B cell (primary cell): ENCODE data around the gene ELOVL1. TPM values are rescaled to one million over a fixed set of nuclear protein-coding genes. Genes with fewer than 3 reads are reported as not detected.

ENCODE experiments used
- ATAC-seq: fragments of 200-7000 bp; cut with Tn5 transposase; one replicate; pipeline ENCODE4 v1.10.0; 2021; ENCODE audit warnings: low read depth, mild to moderate bottlenecking, moderate number of reproducible peaks, moderate library complexity
- CTCF ChIA-PET: fragments of 350-600 bp; sonication (Branson Sonifier 250); formaldehyde crosslinking; loops from one replicate; lab custom pipeline; 2021; ENCODE audit warnings: antibody characterized with exemption, inconsistent platforms; lab: Charles Lee
- POLR2A ChIA-PET: fragments of 350-600 bp; sonication (Branson Sonifier 250); formaldehyde crosslinking; loops from one replicate; lab custom pipeline; 2021; ENCODE audit warnings: antibody characterized with exemption; lab: Charles Lee
- DNase-seq: peaks from one replicate; pipeline ENCODE4 v3.0.0; 2013
- H2AFZ ChIP-seq: 2 replicates; pipeline ENCODE4 v1.6.1; 2012; ENCODE audit warnings: mild to moderate bottlenecking, low read depth, low read length; ENCODE audit not compliant: insufficient read depth, poor library complexity, severe bottlenecking
- H3K27ac ChIP-seq, 2 donors: 1 replicate in 1 of 2; 2 replicates in 1 of 2; pipeline ENCODE4 v1.5.1; 2012 to 2013; ENCODE audit warnings: low read length in 2 of 2, mild to moderate bottlenecking in 2 of 2, moderate library complexity in 1 of 2
- H3K27me3 ChIP-seq, 4 experiments: fragments of 200-600 bp in 1 of 4; sonication (generic) in 1 of 4; replicated peaks in 1 of 4; 1 replicate in 2 of 4; 2 replicates in 2 of 4; pipeline versions ENCODE4 v1.6.1 to v1.7.0; 2013 to 2016; ENCODE audit warnings: low read length in 3 of 4, mild to moderate bottlenecking in 2 of 4, mixed read lengths in 1 of 4, moderate library complexity in 1 of 4; ENCODE audit not compliant: insufficient read depth in 4 of 4, control insufficient read depth in 3 of 4; ENCODE audit errors: control extremely low read depth in 1 of 4
- H3K36me3 ChIP-seq, 2 experiments: replicated peaks in 1 of 2; 1 replicate in 1 of 2; 2 replicates in 1 of 2; pipeline versions ENCODE4 v1.6.1 to v1.7.1; 2013; ENCODE audit warnings: low read length in 1 of 2; ENCODE audit not compliant: insufficient read depth in 2 of 2, control insufficient read depth in 1 of 2; ENCODE audit errors: control extremely low read depth in 1 of 2, extremely low read depth in 1 of 2
- H3K4me1 ChIP-seq, 2 donors: fragments of 200-600 bp in 1 of 2; sonication (generic) in 1 of 2; 1 replicate in 1 of 2; 2 replicates in 1 of 2; pipeline versions ENCODE4 v1.5.1 to v1.6.1; 2013 to 2017; ENCODE audit warnings: low read length in 2 of 2; ENCODE audit not compliant: control insufficient read depth in 2 of 2, insufficient read depth in 2 of 2
- H3K4me2 ChIP-seq: replicated peaks from 2 replicates; pipeline ENCODE3; 2012; ENCODE audit warnings: mild to moderate bottlenecking, low read depth, low read length; ENCODE audit not compliant: poor library complexity, severe bottlenecking
- H3K4me3 ChIP-seq, 5 experiments: fragments of 200-600 bp in 1 of 5; sonication (generic) in 1 of 5; 1 replicate in 3 of 5; 2 replicates in 2 of 5; pipeline versions ENCODE4 v1.5.1 to v1.7.0; 2011 to 2016; ENCODE audit warnings: low read length in 4 of 5, mild to moderate bottlenecking in 4 of 5, low read depth in 2 of 5, control low read depth in 1 of 5, moderate library complexity in 1 of 5; ENCODE audit not compliant: insufficient read depth in 1 of 5; ENCODE audit errors: control extremely low read depth in 1 of 5, extremely low read depth in 1 of 5
- H3K79me2 ChIP-seq: fragments of 200-600 bp; sonication (generic); one replicate; pipeline ENCODE4 v1.6.0; 2016; ENCODE audit warnings: low read length; ENCODE audit not compliant: control insufficient read depth, insufficient read depth
- H3K9ac ChIP-seq: fragments of 200-600 bp; sonication (generic); 2 replicates; pipeline ENCODE4 v1.6.1; 2017; ENCODE audit warnings: mild to moderate bottlenecking, low read length, moderate library complexity
- H3K9me3 ChIP-seq, 3 donors: one replicate each; pipeline versions ENCODE4 v1.6.1 to v1.7.1; 2013; ENCODE audit warnings: low read length in 2 of 3; ENCODE audit not compliant: control insufficient read depth in 2 of 3, insufficient read depth in 1 of 3; ENCODE audit errors: control extremely low read depth in 1 of 3
- H4K20me1 ChIP-seq: 2 replicates; pipeline ENCODE4 v1.6.0; 2012; ENCODE audit warnings: mild to moderate bottlenecking, low read length; ENCODE audit not compliant: insufficient read depth, control insufficient read depth, poor library complexity, severe bottlenecking
- H3K27ac Mint-ChIP-seq: one replicate; pipeline ENCODE4 v1.8.0; 2021; ENCODE audit warnings: mixed read lengths
- H3K27me3 Mint-ChIP-seq: one replicate; pipeline ENCODE4 v1.8.0; 2021; ENCODE audit warnings: mixed read lengths
- H3K4me1 Mint-ChIP-seq: one replicate; pipeline ENCODE4 v1.8.0; 2021; ENCODE audit warnings: mixed read lengths
- H3K4me3 Mint-ChIP-seq: one replicate; pipeline ENCODE4 v1.8.0; 2021; ENCODE audit warnings: mixed read lengths
- H3K9me3 Mint-ChIP-seq: one replicate; pipeline ENCODE4 v1.8.0; 2022; ENCODE audit warnings: mixed read lengths; ENCODE audit not compliant: insufficient read depth
- EZH2 ChIP-seq: IDR thresholded peaks from 2 replicates; pipeline ENCODE4 v1.6.1; 2012; ENCODE audit warnings: borderline replicate concordance, low read depth, mild to moderate bottlenecking, moderate library complexity, low read length; ENCODE audit not compliant: insufficient read depth, poor library complexity, severe bottlenecking
- WGBS: methylation state at CpG from one replicate; pipeline ENCODE4 v1.1.5; 2013; ENCODE audit warnings: missing lambda C conversion rate; ENCODE audit not compliant: insufficient coverage; 5-methylcytosine and 5-hydroxymethylcytosine counted together
- intact Hi-C: fragments of 100-400 bp; cut with micrococcal nuclease; formaldehyde crosslinking; loops from one replicate; pipeline ENCODE4 v1.10.0; 2022
- polyA plus RNA-seq: library from polyadenylated mRNA; depleted of rRNA; stranded (reverse); fragments of >200 nt; gene quantifications from 2 replicates; pipeline ENCODE4 v1.2.3, GENCODE V29; 2012
- total RNA-seq, 2 donors: library from RNA; stranded (reverse); fragments of 120-200 nt in 1 of 2; gene quantifications; 1 replicate in 1 of 2; 2 replicates in 1 of 2; pipeline versions ENCODE4 v1.2.3 to v1.2.4, GENCODE V29; 2013 to 2022
- TF ChIP-seq, protein P1 (sequence below): fragments of 200-600 bp; IDR thresholded peaks from one replicate; pipeline ENCODE4 v1.8.0; 2022; ENCODE audit warnings: antibody characterized with exemption, mild to moderate bottlenecking

ELOVL1 gene
- total and polyA plus RNA-seq, 2 donors (not counting 1 experiment from before 2014, with no cell fraction given): 65.4 to 78.8 TPM

DNA sequence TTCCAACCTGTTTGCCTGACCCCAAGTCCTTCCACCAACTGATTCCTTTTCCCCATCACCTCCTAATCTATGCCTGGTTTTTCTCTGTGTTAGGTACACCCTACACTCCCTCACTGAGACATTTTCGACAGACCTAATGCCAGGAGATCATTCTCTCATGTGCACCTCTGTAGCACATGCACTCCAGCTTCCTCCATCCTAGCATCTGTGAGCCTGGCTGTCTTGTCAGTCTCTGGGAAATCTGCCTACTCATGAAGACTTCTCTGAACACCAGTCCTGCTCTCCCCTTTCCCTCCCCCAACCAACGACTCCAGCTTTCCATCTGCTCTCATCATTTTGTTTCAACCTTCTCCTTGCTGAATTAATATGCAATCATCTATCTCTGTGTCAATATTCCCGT lies 20.8 kb upstream of the ELOVL1 start:
- TF ChIP-seq, protein P1, sequence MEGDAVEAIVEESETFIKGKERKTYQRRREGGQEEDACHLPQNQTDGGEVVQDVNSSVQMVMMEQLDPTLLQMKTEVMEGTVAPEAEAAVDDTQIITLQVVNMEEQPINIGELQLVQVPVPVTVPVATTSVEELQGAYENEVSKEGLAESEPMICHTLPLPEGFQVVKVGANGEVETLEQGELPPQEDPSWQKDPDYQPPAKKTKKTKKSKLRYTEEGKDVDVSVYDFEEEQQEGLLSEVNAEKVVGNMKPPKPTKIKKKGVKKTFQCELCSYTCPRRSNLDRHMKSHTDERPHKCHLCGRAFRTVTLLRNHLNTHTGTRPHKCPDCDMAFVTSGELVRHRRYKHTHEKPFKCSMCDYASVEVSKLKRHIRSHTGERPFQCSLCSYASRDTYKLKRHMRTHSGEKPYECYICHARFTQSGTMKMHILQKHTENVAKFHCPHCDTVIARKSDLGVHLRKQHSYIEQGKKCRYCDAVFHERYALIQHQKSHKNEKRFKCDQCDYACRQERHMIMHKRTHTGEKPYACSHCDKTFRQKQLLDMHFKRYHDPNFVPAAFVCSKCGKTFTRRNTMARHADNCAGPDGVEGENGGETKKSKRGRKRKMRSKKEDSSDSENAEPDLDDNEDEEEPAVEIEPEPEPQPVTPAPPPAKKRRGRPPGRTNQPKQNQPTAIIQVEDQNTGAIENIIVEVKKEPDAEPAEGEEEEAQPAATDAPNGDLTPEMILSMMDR: no peak
- TF ChIP-seq EZH2: no peak
- H4K20me1 ChIP-seq: peaks cover 12% of the 10 kb centered on the region
- no peaks in the 10 kb centered on the region for H3K9me3 Mint-ChIP-seq
- peak overlapping the region; percentile 42 for H3K27ac Mint-ChIP-seq
- H3K4me3 ChIP-seq: peak overlapping the region in 3 of 5 experiments; percentile 91 to 96 (median 92)
- no peaks in the 10 kb centered on the region for H3K27me3 Mint-ChIP-seq
- no peak for DNase-seq
- peaks cover 20 to 24% of the 10 kb centered on the region in 2 donors for H3K4me1 ChIP-seq
- no peak overlapping the region for H2AFZ ChIP-seq
- H3K27me3 ChIP-seq: no peaks in the 10 kb centered on the region
- H3K79me2 ChIP-seq: peaks cover 42% of the 10 kb centered on the region
- ChIA-PET CTCF (interaction anchor here (1.1 to 4.1 kb wide), 4 partner anchors 20 to 163 kb away, joined by 3 to 17 read pairs (median 10); partner anchors contain the start of gene ELOVL1), POLR2A (interaction anchor here (1.5 to 3.1 kb wide), 3 partner anchors 21 to 622 kb away, joined by 3 to 23 read pairs (median 10); partner anchors contain the start of genes C1orf50, CDC20, ELOVL1 and P3H1)
- H3K27ac ChIP-seq: no peak overlapping the region
- peak overlapping the region; percentile 80 for H3K4me2 ChIP-seq
- peak overlapping the region; percentile 100 for H3K4me3 Mint-ChIP-seq
- WGBS: 73% methylated on average over 3 of the region's 3 CpGs
- intact Hi-C loops: loop anchor here (1.0 kb wide), 3 partner anchors 20 to 216 kb away; partner anchors contain the start of genes CDC20, CFAP57, EBNA1BP2 and ELOVL1
- no peaks in the 10 kb centered on the region for H3K9me3 ChIP-seq
- H3K4me1 Mint-ChIP-seq: peaks cover 41% of the 10 kb centered on the region
- ATAC-seq: no peak
- H3K36me3 ChIP-seq: peaks cover 3 to 43% of the 10 kb centered on the region in 2 experiments
- peak overlapping the region; percentile 85 for H3K9ac ChIP-seq

DNA sequence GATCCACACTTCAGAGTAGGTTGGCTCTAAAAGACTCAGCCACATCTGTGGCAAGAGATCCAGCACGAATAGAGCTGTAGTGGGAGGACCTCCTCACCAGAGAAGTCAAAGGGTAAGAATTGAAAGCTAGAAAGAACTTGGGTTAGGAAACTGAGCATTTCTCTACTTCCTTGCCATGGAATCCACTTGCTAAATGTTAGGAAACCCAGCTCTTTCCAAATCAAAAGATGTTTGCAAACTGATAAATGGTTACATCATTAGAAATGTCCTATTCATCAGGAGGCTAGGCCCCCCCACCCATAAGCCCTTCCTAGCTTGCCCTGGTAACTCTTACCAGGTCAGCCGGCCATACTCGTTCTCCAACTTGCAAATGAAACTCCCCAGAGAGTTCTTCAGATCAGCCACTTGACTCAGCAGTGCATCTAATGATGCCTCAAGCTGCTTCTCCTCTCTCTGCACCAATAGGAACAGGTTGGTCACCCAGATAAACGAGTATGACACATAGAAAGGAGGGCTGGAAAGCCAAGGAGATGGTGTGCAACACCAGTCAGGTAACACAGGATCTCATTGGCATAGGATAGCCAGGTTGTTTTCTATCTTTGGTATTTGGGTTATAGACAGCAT lies 20.3 kb upstream of the ELOVL1 start:
- peaks cover 12% of the 10 kb centered on the region for H4K20me1 ChIP-seq
- ChIA-PET CTCF (interaction anchor here (0.8 to 4.1 kb wide), 3 partner anchors 20 to 163 kb away, joined by 3 to 17 read pairs (median 3); partner anchors contain the start of gene ELOVL1), POLR2A (interaction anchor here (1.5 to 3.1 kb wide), 3 partner anchors 20 to 621 kb away, joined by 3 to 23 read pairs (median 10); partner anchors contain the start of genes C1orf50, CDC20, ELOVL1 and P3H1)
- ATAC-seq (no peak), DNase-seq (no peak)
- no peak overlapping the region for H3K9ac ChIP-seq
- no peak overlapping the region for H2AFZ ChIP-seq
- H3K9me3 ChIP-seq: no peaks in the 10 kb centered on the region
- peaks cover 38% of the 10 kb centered on the region for H3K79me2 ChIP-seq
- H3K27ac ChIP-seq: no peak overlapping the region
- 83% methylated on average over 2 of the region's 4 CpGs for WGBS
- peak overlapping the region; percentile 80 for H3K4me2 ChIP-seq
- peaks cover 20 to 24% of the 10 kb centered on the region in 2 donors for H3K4me1 ChIP-seq
- H3K4me3 ChIP-seq: no peak overlapping the region
- TF ChIP-seq, protein P1: no peak
- TF ChIP-seq EZH2: no peak
- H3K27me3 Mint-ChIP-seq: no peaks in the 10 kb centered on the region
- H3K27ac Mint-ChIP-seq: peak overlapping the region; percentile 42
- peak overlapping the region; percentile 100 for H3K4me3 Mint-ChIP-seq
- peaks cover 39% of the 10 kb centered on the region for H3K4me1 Mint-ChIP-seq
- H3K36me3 ChIP-seq: peaks cover 3 to 48% of the 10 kb centered on the region in 2 experiments
- no peaks in the 10 kb centered on the region for H3K27me3 ChIP-seq
- intact Hi-C loops: no loop called here
- H3K9me3 Mint-ChIP-seq: no peaks in the 10 kb centered on the region
